A673 (cell line): Measurements from ENCODE around the gene GMDS.

ENCODE experiments used
- EZH2 ChIP-seq: fragments of 200-600 bp; sonication (generic); IDR thresholded peaks from 2 replicates; pipeline ENCODE4 v1.6.1; 2017; ENCODE audit warnings: borderline replicate concordance, low read depth, mild to moderate bottlenecking, mixed read lengths, antibody characterized with exemption, low read length; ENCODE audit not compliant: poor library complexity, severe bottlenecking
- TF ChIP-seq, protein P1 (sequence below): fragments of 300-800, 200-600 bp; sonication (generic); conservative IDR thresholded peaks from 2 replicates; pipeline ENCODE4 v1.5.1; 2017; ENCODE audit warnings: low read depth, mild to moderate bottlenecking, antibody characterized with exemption, low read length, moderate library complexity, mixed read lengths

DNA sequence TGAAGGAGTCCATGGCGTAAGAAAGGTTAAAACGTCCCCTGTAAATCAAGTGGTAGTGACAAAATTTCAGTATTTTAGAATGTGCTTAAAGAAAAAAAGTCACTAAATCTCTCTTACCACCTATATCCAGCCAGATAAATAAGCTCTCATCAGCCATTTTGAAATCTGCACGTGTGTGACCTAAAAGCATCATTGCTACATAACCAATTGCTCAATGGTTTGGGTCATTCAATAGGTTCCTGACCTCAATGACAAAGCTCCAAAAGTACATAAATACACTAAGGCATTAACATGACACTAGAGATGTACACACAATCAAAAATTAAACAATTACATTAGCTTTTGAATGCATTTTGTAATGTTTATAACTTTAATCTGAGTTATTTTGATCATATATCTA lies 272.4 kb downstream of the GMDS start:
- TF ChIP-seq, protein P1, sequence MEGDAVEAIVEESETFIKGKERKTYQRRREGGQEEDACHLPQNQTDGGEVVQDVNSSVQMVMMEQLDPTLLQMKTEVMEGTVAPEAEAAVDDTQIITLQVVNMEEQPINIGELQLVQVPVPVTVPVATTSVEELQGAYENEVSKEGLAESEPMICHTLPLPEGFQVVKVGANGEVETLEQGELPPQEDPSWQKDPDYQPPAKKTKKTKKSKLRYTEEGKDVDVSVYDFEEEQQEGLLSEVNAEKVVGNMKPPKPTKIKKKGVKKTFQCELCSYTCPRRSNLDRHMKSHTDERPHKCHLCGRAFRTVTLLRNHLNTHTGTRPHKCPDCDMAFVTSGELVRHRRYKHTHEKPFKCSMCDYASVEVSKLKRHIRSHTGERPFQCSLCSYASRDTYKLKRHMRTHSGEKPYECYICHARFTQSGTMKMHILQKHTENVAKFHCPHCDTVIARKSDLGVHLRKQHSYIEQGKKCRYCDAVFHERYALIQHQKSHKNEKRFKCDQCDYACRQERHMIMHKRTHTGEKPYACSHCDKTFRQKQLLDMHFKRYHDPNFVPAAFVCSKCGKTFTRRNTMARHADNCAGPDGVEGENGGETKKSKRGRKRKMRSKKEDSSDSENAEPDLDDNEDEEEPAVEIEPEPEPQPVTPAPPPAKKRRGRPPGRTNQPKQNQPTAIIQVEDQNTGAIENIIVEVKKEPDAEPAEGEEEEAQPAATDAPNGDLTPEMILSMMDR: no peak
- no peak for TF ChIP-seq EZH2
